GM18861 (cell line): Measurements from ENCODE around the gene CRTC1.

Experiments
- ATAC-seq: cut with Tn5 transposase; IDR thresholded peaks from one replicate; pipeline ENCODE4 v1.9.1; 2021; ENCODE audit not compliant: unreplicated experiment

The CRTC1 gene, protein sequence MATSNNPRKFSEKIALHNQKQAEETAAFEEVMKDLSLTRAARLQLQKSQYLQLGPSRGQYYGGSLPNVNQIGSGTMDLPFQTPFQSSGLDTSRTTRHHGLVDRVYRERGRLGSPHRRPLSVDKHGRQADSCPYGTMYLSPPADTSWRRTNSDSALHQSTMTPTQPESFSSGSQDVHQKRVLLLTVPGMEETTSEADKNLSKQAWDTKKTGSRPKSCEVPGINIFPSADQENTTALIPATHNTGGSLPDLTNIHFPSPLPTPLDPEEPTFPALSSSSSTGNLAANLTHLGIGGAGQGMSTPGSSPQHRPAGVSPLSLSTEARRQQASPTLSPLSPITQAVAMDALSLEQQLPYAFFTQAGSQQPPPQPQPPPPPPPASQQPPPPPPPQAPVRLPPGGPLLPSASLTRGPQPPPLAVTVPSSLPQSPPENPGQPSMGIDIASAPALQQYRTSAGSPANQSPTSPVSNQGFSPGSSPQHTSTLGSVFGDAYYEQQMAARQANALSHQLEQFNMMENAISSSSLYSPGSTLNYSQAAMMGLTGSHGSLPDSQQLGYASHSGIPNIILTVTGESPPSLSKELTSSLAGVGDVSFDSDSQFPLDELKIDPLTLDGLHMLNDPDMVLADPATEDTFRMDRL

DNA sequence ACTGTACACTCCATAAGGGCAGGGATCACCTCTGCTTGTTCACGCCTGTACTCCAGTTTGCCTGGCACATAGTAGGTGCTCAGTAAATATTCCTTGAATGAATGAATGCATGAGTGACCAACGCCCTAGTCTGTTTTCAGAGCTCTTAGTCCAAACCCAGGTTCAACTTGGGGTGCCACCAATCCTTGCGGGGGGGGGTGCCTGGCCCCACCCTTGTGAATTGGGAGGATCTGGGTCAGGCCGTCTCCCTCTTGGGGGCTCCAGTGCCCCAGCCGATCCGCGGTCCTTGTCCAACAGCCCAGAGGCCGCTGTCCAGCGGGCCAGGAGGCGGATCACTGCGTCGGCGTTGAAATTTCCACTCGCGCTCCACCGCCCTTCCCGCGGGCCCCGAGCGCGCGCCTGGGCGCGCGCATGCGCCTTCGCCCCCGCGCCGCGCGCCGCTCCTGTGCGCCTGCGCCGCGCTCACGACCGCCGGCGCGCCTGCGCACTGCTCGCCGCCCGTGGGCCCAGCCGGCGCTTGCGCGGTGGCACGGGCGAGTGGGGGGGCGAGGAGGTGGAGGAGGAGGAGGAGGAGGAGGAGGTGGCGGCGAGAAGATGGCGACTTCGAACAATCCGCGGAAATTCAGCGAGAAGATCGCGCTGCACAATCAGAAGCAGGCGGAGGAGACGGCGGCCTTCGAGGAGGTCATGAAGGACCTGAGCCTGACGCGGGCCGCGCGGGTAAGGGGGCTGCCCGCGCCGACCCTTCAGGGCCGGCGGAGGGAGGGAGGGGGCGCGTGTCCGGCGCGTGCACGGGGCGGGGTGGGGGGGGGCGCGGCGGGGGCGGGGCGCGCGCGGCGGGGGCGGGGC is at the start of gene CRTC1:
TSS of gene CRTC1 (plus strand) at position 572 of the 849 bp plus-strand sequence. CDS start at position 595, 23 bp downstream.
- ATAC-seq = peak; percentile 63

DNA sequence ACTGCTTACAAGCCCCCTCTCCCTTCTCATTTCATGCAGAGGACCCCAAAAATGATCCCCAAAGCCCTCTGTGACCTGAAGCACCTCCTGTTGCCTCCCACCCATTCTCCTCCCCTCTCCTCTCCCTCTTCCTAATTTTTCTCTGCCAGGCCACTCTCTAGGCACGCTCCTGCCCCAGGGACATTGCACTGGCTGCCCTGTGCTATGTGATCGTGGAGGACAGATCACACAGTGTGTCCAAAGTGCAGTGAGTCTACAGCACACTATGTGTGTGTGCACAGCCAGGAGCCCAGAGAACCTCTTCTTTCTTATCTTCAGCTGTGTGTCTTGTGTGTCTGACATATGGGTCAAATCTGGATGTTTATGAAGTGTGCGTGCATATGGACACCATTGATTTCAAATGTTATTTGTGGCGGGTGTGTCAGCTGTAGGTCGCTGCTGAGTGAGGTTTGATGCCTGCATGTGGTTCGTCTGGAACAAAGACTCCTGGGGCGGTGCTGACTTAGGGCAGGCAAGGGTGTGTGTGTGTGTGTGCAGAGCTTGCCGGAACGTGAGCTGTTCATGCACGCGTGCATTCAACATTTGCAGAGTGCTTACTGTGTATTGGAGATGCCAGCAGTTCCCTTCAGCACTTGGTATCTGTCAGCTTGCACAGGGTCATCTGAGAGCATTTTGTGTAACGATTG is 48.7 kb upstream of the CRTC1 start:
- no peak for ATAC-seq

- no peak for ATAC-seq
Measured at GRCh38 chr19:18635831-18636182, 47.7 kb upstream of the CRTC1 start.

- ATAC-seq = peak; percentile 64
Measured at GRCh38 chr19:18636183-18636968, 47.1 kb upstream of the CRTC1 start.

- no peak for ATAC-seq
Measured at GRCh38 chr19:18636969-18637629, 46.4 kb upstream of the CRTC1 start, which contains the start of gene KLHL26. TSS of gene KLHL26 (plus strand) at chr19:18637028. CDS start at chr19:18637055, 27 bp downstream.

GRCh38 chr19:18637673-18638630 is 45.5 kb upstream of the CRTC1 start:
- no peak for ATAC-seq

DNA sequence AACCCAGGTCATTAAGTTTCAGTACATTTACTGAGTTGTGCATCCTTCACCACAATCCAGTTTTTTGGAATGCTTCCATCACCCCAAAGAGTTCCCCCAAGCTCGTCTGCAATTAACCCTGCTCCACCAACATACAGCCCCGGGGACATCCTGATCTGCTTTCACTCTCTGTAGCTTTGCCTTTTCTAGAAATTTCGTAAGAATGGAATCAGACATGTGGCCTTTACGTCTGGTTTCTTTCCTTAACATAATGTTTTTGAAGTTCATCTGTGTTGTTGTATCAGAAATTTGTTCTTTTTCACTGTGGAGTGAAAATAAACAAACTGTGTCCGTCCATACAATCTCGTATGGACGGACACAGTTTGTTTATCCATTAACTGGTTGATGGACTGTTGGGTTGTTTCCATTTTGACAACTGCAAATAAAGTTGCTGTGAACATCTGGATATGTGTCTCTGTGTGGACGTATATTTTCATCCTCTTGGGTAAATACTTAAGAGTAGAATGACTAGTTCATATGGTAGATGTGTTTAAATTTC is 43.7 kb upstream of the CRTC1 start:
- ATAC-seq = no peak

DNA sequence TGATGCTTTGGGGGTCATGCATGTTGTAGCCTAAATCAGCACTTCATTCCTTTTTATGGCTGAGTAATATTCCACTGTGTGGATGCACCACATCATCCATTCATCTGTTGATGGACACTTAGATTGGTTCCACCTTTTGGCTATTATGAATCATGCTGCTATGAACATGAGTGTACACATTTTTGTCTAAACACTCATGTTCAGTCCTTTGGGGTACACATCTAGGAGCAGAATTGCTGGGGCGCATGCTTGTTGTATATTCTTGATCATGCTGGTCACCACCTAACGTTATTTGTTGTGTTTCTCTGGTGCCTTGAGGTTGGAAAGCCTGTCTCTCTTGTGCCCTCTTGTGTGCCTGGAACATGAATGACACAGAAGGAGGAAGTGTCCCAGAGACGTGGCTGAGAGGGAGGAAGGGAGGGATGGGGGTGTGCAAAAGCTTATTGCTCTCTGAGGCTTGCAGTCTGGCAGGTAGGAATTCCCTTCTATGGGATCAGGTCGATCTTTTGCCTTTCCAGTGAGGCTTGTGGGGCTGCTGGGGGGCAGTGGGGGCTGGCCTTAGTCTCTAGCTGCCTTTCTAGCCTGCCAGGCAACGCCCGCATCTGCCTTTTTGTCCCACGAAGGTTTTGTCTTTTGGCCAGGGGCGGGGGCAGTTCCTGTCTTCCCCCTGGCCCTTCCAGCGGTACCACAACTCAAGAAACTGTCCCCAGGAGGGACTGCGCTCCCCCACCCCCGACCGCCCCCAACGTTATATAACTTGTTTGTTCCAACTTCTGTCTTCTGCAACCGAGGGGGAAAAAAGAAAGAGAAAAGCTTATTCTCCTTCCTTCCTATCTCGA is 39.1 kb upstream of the CRTC1 start:
- no peak for ATAC-seq

DNA sequence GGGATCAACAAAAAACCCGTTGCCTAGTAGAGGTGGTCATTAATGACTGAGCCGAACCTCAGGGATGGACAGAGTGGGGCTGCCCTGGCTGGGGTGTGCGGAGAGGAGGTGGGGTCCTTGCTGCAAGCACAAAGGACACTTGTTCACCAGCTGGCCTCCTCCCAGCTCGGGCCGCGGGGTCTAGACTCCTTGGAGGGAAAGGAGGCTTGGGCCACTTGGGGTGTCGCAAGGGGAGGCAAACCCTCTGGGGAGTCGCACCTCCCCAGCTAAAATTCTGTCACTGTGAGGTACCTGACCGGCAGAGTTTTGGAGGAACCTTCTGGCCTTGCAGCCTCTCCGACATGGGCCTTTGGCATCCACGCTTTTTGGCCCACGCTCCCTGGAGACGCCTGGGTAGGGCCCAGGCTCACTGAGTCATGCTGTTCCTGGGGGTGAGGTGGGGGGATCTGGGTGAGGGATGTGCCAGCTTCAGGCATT is 38.4 kb upstream of the CRTC1 start:
- no peak for ATAC-seq

- ATAC-seq = no peak
Measured at GRCh38 chr19:18646535-18647370, 36.7 kb upstream of the CRTC1 start.

- no peak for ATAC-seq
Measured at GRCh38 chr19:18647371-18647767, 36.1 kb upstream of the CRTC1 start.

DNA sequence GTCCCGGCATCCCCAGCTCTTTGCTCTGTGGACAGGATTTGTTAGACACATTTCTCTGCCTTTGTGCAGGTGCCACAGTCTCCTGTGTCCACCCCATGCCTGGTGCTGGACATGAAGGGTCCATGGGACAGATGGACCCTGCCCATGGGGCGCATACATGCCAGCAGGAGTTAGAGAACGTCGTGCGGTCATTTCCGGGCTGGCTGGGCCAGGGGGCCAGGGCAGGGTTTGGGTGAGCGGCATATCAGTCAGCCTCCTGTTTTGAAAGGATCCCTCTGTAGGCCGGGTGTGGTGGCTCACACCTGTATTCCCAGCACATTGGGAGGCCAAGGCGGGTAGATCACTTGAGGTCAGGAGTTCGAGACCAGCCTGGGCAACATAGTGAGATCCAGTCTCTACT is 35.7 kb upstream of the CRTC1 start:
- no peak for ATAC-seq

- ATAC-seq = no peak
Measured at GRCh38 chr19:18648973-18649315, 34.5 kb upstream of the CRTC1 start.

- no peak for ATAC-seq
Measured at GRCh38 chr19:18649371-18650020, 34.0 kb upstream of the CRTC1 start.

- ATAC-seq = no peak
Measured at GRCh38 chr19:18650021-18650390, 33.5 kb upstream of the CRTC1 start.

GRCh38 chr19:18650468-18651041 is 32.9 kb upstream of the CRTC1 start:
- no peak for ATAC-seq
